Measurements from ENCODE around the gene RB1. TPM values are rescaled to one million over a fixed set of nuclear protein-coding genes. Genes with fewer than 3 reads are reported as not detected.

The RB1 gene
- total and polyA plus RNA-seq, 9 of the 15 experiments (the other 6 are each of a cell fraction or from before 2014, with no cell fraction given), result 5.0 to 23.8 (median 17.9) TPM

DNA sequence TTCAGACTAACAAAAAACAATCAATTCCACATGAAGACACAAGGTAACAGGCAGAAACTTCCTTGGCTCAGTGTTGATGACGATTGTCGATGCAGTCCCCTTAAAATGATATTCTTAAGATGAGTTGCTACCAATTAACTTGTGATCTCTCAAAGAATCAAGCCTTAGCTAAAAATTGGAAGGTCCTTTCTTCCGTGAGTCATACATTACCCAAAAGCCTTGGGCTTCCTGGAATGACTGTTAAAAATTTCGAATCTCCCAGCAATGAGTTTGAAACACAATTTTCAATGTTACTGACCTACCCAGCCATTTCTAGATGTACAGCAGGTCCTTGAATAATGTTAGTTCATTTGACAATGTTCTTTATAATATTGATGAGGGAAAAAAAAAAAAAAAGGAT is 28.0 kb upstream of the RB1 start:
- no peaks in the 10 kb centered on the region for H4K20me1 ChIP-seq (replicated peaks; ENCODE audit: control insufficient read depth, insufficient read depth, low read length)
- intact Hi-C loops (cut with micrococcal nuclease), result no loop called here
- H3K36me3 ChIP-seq (ENCODE audit: control insufficient read depth, insufficient read depth, low read length), result no peaks in the 10 kb centered on the region
- peak; percentile 33; the same call in 1 of the 2 replicates for TF ChIP-seq JUND (IDR thresholded peaks at IDR 0.05; ENCODE audit: borderline replicate concordance, low read depth, low read length)
- no peak for TF ChIP-seq JUND (tag; IDR thresholded peaks at IDR 0.05; ENCODE audit: borderline replicate concordance, low read depth, low read length)
- TF ChIP-seq ZNF778 (CRISPR knock-in tag; IDR thresholded peaks at IDR 0.05), result no peak
- no TSS peak for BruUV-seq (replicated peaks)
- no peaks in the 10 kb centered on the region for H3K9me3 ChIP-seq (replicated peaks; ENCODE audit: control insufficient read depth, insufficient read depth, low read depth, low read length)
- no peak overlapping the region for H3K9ac ChIP-seq (ENCODE audit: insufficient read depth in 1 of 2, low read depth in 2 of 2, low read length in 2 of 2)
- POLR2A ChIA-PET, result interaction anchor here (0.7 kb wide), 1 partner anchor 1685 kb away, joined by 4 read pairs; no protein-coding TSS in a partner anchor
- ATAC-seq (no peak), FAIRE-seq (no peak), DNase-seq (ENCODE audit: extremely low read depth in 1 of 4, low spot score in 3 of 4) (no peak)
- H3K4me2 ChIP-seq (ENCODE audit: insufficient read depth, low read length), result no peak overlapping the region; the same call in 1 of the 2 replicates
- no peaks in the 10 kb centered on the region for H3K27me3 ChIP-seq (ENCODE audit: control insufficient read depth in 2 of 2, insufficient read depth in 2 of 2, low read length in 2 of 2)
- no peak overlapping the region for H3K4me3 ChIP-seq
- no peaks in the 10 kb centered on the region for H3K79me2 ChIP-seq (ENCODE audit: control insufficient read depth, insufficient read depth, low read length)
- H3K27ac ChIP-seq (ENCODE audit: extremely low read depth, low read depth, low read length), result no peak overlapping the region
- CTCF ChIA-PET (ENCODE audit: low intra/inter-chr PET ratio), result no interaction called here
- H3K9me1 ChIP-seq (ENCODE audit: control insufficient read depth, insufficient read depth, low read length), result no peaks in the 10 kb centered on the region
- in situ Hi-C loops (cut with MboI), result no loop called here
- 20% methylated on average over 4 of the region's 4 CpGs for WGBS (ENCODE audit: insufficient coverage, low coverage, missing lambda C conversion rate)
- H2AFZ ChIP-seq (ENCODE audit: low read depth, low read length), result peak overlapping the region; percentile 68
- H3K4me1 ChIP-seq (replicated peaks in 1 of 2; ENCODE audit: control insufficient read depth in 2 of 2, insufficient read depth in 2 of 2, low read length in 2 of 2), result no peaks in the 10 kb centered on the region

DNA sequence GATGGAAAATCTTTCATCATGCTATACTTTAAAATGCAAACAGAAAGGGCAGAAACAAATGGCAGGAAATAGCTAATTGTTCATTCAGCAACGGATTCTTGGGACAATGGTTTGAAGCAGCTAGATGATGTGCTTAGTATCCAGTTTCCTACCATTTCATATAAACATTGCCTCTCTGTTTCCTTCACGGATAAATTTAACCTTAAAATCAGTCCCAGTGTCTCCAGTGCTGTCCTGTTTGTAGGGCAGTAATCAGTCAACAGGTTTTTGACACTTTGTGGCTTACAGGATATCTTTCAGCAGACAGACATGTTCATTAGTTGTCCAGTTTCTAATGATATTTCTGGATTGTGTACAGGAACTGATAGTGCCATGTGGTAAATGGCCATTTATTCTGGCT is 24.7 kb upstream of the RB1 start:
- no peak for ATAC-seq
- BruUV-seq (replicated peaks), result no TSS peak
- no peak for FAIRE-seq
- 5% methylated on average over 2 of the region's 2 CpGs for WGBS (ENCODE audit: insufficient coverage, low coverage, missing lambda C conversion rate)
- H3K4me1 ChIP-seq (replicated peaks in 1 of 2; ENCODE audit: control insufficient read depth in 2 of 2, insufficient read depth in 2 of 2, low read length in 2 of 2), result no peaks in the 10 kb centered on the region
- TF ChIP-seq FOXK1 (CRISPR knock-in tag; IDR thresholded peaks at IDR 0.05; ENCODE audit: borderline replicate concordance) (no peak), MEIS2 (IDR thresholded peaks at IDR 0.05; ENCODE audit: partially characterized antibody) (peak; percentile 7)
- TF ChIP-seq, protein P1, sequence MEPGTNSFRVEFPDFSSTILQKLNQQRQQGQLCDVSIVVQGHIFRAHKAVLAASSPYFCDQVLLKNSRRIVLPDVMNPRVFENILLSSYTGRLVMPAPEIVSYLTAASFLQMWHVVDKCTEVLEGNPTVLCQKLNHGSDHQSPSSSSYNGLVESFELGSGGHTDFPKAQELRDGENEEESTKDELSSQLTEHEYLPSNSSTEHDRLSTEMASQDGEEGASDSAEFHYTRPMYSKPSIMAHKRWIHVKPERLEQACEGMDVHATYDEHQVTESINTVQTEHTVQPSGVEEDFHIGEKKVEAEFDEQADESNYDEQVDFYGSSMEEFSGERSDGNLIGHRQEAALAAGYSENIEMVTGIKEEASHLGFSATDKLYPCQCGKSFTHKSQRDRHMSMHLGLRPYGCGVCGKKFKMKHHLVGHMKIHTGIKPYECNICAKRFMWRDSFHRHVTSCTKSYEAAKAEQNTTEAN (CRISPR knock-in tag; IDR thresholded peaks at IDR 0.05), result no peak
- TF ChIP-seq, protein P2, sequence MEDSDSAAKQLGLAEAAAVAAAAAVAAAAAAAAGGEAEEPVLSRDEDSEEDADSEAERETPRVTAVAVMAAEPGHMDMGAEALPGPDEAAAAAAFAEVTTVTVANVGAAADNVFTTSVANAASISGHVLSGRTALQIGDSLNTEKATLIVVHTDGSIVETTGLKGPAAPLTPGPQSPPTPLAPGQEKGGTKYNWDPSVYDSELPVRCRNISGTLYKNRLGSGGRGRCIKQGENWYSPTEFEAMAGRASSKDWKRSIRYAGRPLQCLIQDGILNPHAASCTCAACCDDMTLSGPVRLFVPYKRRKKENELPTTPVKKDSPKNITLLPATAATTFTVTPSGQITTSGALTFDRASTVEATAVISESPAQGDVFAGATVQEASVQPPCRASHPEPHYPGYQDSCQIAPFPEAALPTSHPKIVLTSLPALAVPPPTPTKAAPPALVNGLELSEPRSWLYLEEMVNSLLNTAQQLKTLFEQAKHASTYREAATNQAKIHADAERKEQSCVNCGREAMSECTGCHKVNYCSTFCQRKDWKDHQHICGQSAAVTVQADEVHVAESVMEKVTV (CRISPR knock-in tag; IDR thresholded peaks at IDR 0.05), result no peak
- H3K27ac ChIP-seq (ENCODE audit: extremely low read depth, low read depth, low read length), result no peak overlapping the region
- no peaks in the 10 kb centered on the region for H3K9me3 ChIP-seq (replicated peaks; ENCODE audit: control insufficient read depth, insufficient read depth, low read depth, low read length)
- no peak overlapping the region for H2AFZ ChIP-seq (ENCODE audit: low read depth, low read length)
- no peaks in the 10 kb centered on the region for H3K27me3 ChIP-seq (ENCODE audit: control insufficient read depth in 2 of 2, insufficient read depth in 2 of 2, low read length in 2 of 2)
- ChIA-PET POLR2A (interaction anchor here (0.6 to 0.7 kb wide), 2 partner anchors 13 to 184 kb away, joined by 3 read pairs; no protein-coding TSS in a partner anchor), CTCF (ENCODE audit: low intra/inter-chr PET ratio) (no interaction called here)
- H3K79me2 ChIP-seq (ENCODE audit: control insufficient read depth, insufficient read depth, low read length), result no peaks in the 10 kb centered on the region
- H3K9ac ChIP-seq (ENCODE audit: insufficient read depth in 1 of 2, low read depth in 2 of 2, low read length in 2 of 2), result no peak overlapping the region
- in situ Hi-C loops (cut with MboI) (no loop called here), intact Hi-C loops (cut with micrococcal nuclease) (no loop called here)
- H4K20me1 ChIP-seq (replicated peaks; ENCODE audit: control insufficient read depth, insufficient read depth, low read length), result no peaks in the 10 kb centered on the region
- H3K36me3 ChIP-seq (ENCODE audit: control insufficient read depth, insufficient read depth, low read length), result no peaks in the 10 kb centered on the region
- no peak overlapping the region for H3K4me3 ChIP-seq
- H3K9me1 ChIP-seq (ENCODE audit: control insufficient read depth, insufficient read depth, low read length), result no peaks in the 10 kb centered on the region
- H3K4me2 ChIP-seq (ENCODE audit: insufficient read depth, low read length), result no peak overlapping the region
- DNase-seq (ENCODE audit: extremely low read depth in 1 of 4, low spot score in 3 of 4), result no peak

Data from K562 (cell line).